ENCODE measurements around the gene CALML6.

- TF ChIP-seq CTCF (IDR thresholded peaks at IDR 0.05) (no peak), POLR2A (IDR thresholded peaks at IDR 0.05) (no peak)
Measured at GRCh38 chr1:1938613-1939295, 23.7 kb downstream of the CALML6 start.

Measured in body of pancreas (tissue), 4 donors.